B cell (primary cell): ENCODE results near the gene PDZD7. TPM values are rescaled to one million over a fixed set of nuclear protein-coding genes. Genes with fewer than 3 reads are reported as not detected.
A peak's percentile ranks its signal among the peaks of the same experiment; 100 is the strongest.
"Not testable (repeated sequence)": the region's sequence is repeated elsewhere in the genome, so short reads cannot be mapped to it uniquely, and the experiment has no call there.

ENCODE experiments used
- ATAC-seq: fragments of 200-7000 bp; cut with Tn5 transposase; one replicate; pipeline ENCODE4 v1.10.0; 2021; ENCODE audit warnings: low read depth, mild to moderate bottlenecking, moderate number of reproducible peaks, moderate library complexity
- CTCF ChIA-PET: fragments of 350-600 bp; sonication (Branson Sonifier 250); formaldehyde crosslinking; loops from one replicate; lab custom pipeline; 2021; ENCODE audit warnings: antibody characterized with exemption, inconsistent platforms; lab: Charles Lee
- POLR2A ChIA-PET: fragments of 350-600 bp; sonication (Branson Sonifier 250); formaldehyde crosslinking; loops from one replicate; lab custom pipeline; 2021; ENCODE audit warnings: antibody characterized with exemption; lab: Charles Lee
- DNase-seq: peaks from one replicate; pipeline ENCODE4 v3.0.0; 2013
- H2AFZ ChIP-seq: 2 replicates; pipeline ENCODE4 v1.6.1; 2012; ENCODE audit warnings: mild to moderate bottlenecking, low read depth, low read length; ENCODE audit not compliant: insufficient read depth, poor library complexity, severe bottlenecking
- H3K27ac ChIP-seq, 2 donors: 1 replicate in 1 of 2; 2 replicates in 1 of 2; pipeline ENCODE4 v1.5.1; 2012 to 2013; ENCODE audit warnings: low read length in 2 of 2, mild to moderate bottlenecking in 2 of 2, moderate library complexity in 1 of 2
- H3K27me3 ChIP-seq, 4 experiments: fragments of 200-600 bp in 1 of 4; sonication (generic) in 1 of 4; replicated peaks in 1 of 4; 1 replicate in 2 of 4; 2 replicates in 2 of 4; pipeline versions ENCODE4 v1.6.1 to v1.7.0; 2013 to 2016; ENCODE audit warnings: low read length in 3 of 4, mild to moderate bottlenecking in 2 of 4, mixed read lengths in 1 of 4, moderate library complexity in 1 of 4; ENCODE audit not compliant: insufficient read depth in 4 of 4, control insufficient read depth in 3 of 4; ENCODE audit errors: control extremely low read depth in 1 of 4
- H3K36me3 ChIP-seq, 2 experiments: replicated peaks in 1 of 2; 1 replicate in 1 of 2; 2 replicates in 1 of 2; pipeline versions ENCODE4 v1.6.1 to v1.7.1; 2013; ENCODE audit warnings: low read length in 1 of 2; ENCODE audit not compliant: insufficient read depth in 2 of 2, control insufficient read depth in 1 of 2; ENCODE audit errors: control extremely low read depth in 1 of 2, extremely low read depth in 1 of 2
- H3K4me1 ChIP-seq, 2 donors: fragments of 200-600 bp in 1 of 2; sonication (generic) in 1 of 2; 1 replicate in 1 of 2; 2 replicates in 1 of 2; pipeline versions ENCODE4 v1.5.1 to v1.6.1; 2013 to 2017; ENCODE audit warnings: low read length in 2 of 2; ENCODE audit not compliant: control insufficient read depth in 2 of 2, insufficient read depth in 2 of 2
- H3K4me2 ChIP-seq: replicated peaks from 2 replicates; pipeline ENCODE3; 2012; ENCODE audit warnings: mild to moderate bottlenecking, low read depth, low read length; ENCODE audit not compliant: poor library complexity, severe bottlenecking
- H3K4me3 ChIP-seq, 5 experiments: fragments of 200-600 bp in 1 of 5; sonication (generic) in 1 of 5; 1 replicate in 3 of 5; 2 replicates in 2 of 5; pipeline versions ENCODE4 v1.5.1 to v1.7.0; 2011 to 2016; ENCODE audit warnings: low read length in 4 of 5, mild to moderate bottlenecking in 4 of 5, low read depth in 2 of 5, control low read depth in 1 of 5, moderate library complexity in 1 of 5; ENCODE audit not compliant: insufficient read depth in 1 of 5; ENCODE audit errors: control extremely low read depth in 1 of 5, extremely low read depth in 1 of 5
- H3K79me2 ChIP-seq: fragments of 200-600 bp; sonication (generic); one replicate; pipeline ENCODE4 v1.6.0; 2016; ENCODE audit warnings: low read length; ENCODE audit not compliant: control insufficient read depth, insufficient read depth
- H3K9ac ChIP-seq: fragments of 200-600 bp; sonication (generic); 2 replicates; pipeline ENCODE4 v1.6.1; 2017; ENCODE audit warnings: mild to moderate bottlenecking, low read length, moderate library complexity
- H3K9me3 ChIP-seq, 3 donors: one replicate each; pipeline versions ENCODE4 v1.6.1 to v1.7.1; 2013; ENCODE audit warnings: low read length in 2 of 3; ENCODE audit not compliant: control insufficient read depth in 2 of 3, insufficient read depth in 1 of 3; ENCODE audit errors: control extremely low read depth in 1 of 3
- H4K20me1 ChIP-seq: 2 replicates; pipeline ENCODE4 v1.6.0; 2012; ENCODE audit warnings: mild to moderate bottlenecking, low read length; ENCODE audit not compliant: insufficient read depth, control insufficient read depth, poor library complexity, severe bottlenecking
- H3K27ac Mint-ChIP-seq: one replicate; pipeline ENCODE4 v1.8.0; 2021; ENCODE audit warnings: mixed read lengths
- H3K27me3 Mint-ChIP-seq: one replicate; pipeline ENCODE4 v1.8.0; 2021; ENCODE audit warnings: mixed read lengths
- H3K4me1 Mint-ChIP-seq: one replicate; pipeline ENCODE4 v1.8.0; 2021; ENCODE audit warnings: mixed read lengths
- H3K4me3 Mint-ChIP-seq: one replicate; pipeline ENCODE4 v1.8.0; 2021; ENCODE audit warnings: mixed read lengths
- H3K9me3 Mint-ChIP-seq: one replicate; pipeline ENCODE4 v1.8.0; 2022; ENCODE audit warnings: mixed read lengths; ENCODE audit not compliant: insufficient read depth
- CTCF ChIP-seq: fragments of 200-600 bp; IDR thresholded peaks from one replicate; pipeline ENCODE4 v1.8.0; 2022; ENCODE audit warnings: antibody characterized with exemption, mild to moderate bottlenecking
- EZH2 ChIP-seq: IDR thresholded peaks from 2 replicates; pipeline ENCODE4 v1.6.1; 2012; ENCODE audit warnings: borderline replicate concordance, low read depth, mild to moderate bottlenecking, moderate library complexity, low read length; ENCODE audit not compliant: insufficient read depth, poor library complexity, severe bottlenecking
- WGBS: methylation state at CpG from one replicate; pipeline ENCODE4 v1.1.5; 2013; ENCODE audit warnings: missing lambda C conversion rate; ENCODE audit not compliant: insufficient coverage; 5-methylcytosine and 5-hydroxymethylcytosine counted together
- intact Hi-C: fragments of 100-400 bp; cut with micrococcal nuclease; formaldehyde crosslinking; loops from one replicate; pipeline ENCODE4 v1.10.0; 2022
- polyA plus RNA-seq: library from polyadenylated mRNA; depleted of rRNA; stranded (reverse); fragments of >200 nt; gene quantifications from 2 replicates; pipeline ENCODE4 v1.2.3, GENCODE V29; 2012
- total RNA-seq, 2 donors: library from RNA; stranded (reverse); fragments of 120-200 nt in 1 of 2; gene quantifications; 1 replicate in 1 of 2; 2 replicates in 1 of 2; pipeline versions ENCODE4 v1.2.3 to v1.2.4, GENCODE V29; 2013 to 2022

PDZD7 gene
- total and polyA plus RNA-seq, 2 donors (not counting 1 experiment from before 2014, with no cell fraction given), result 0.64 to 0.69 TPM

- Histone ChIP-seq H3K4me1 (peaks cover 6 to 15% of the 10 kb centered on the region in 2 donors), H4K20me1 (peaks cover 4% of the 10 kb centered on the region), H3K36me3 (peaks cover 0 to 14% of the 10 kb centered on the region in 2 experiments), H3K9ac (no peak overlapping the region), H2AFZ (no peak overlapping the region), H3K79me2 (no peaks in the 10 kb centered on the region), H3K27ac (no peak overlapping the region), H3K4me3 (no peak overlapping the region), H3K9me3 (peaks cover 0 to 2% (median 0%) of the 10 kb centered on the region in 3 donors), H3K4me2 (no peak overlapping the region), H3K27me3 (no peaks in the 10 kb centered on the region)
- DNase-seq (peak; percentile 6), ATAC-seq (no peak)
- Mint-ChIP-seq H3K27ac (no peak overlapping the region), H3K27me3 (no peaks in the 10 kb centered on the region), H3K4me3 (no peak overlapping the region), H3K4me1 (peaks cover 17% of the 10 kb centered on the region), H3K9me3 (no peaks in the 10 kb centered on the region)
- 89% methylated on average over 7 of the region's 10 CpGs for WGBS
- POLR2A ChIA-PET, result no interaction called here
- no peak for TF ChIP-seq CTCF
- intact Hi-C loops, result no loop called here
- CTCF ChIA-PET, result interaction anchor here (1.1 to 1.3 kb wide), 2 partner anchors 22 to 27 kb away, joined by 3 to 4 read pairs; no protein-coding TSS in a partner anchor
These were observed 5.2 kb upstream of the PDZD7 start for GRCh38 chr10:101035916-101036702.

GRCh38 chr10:101035314-101035713 is 4.4 kb upstream of the PDZD7 start:
- POLR2A ChIA-PET, result no interaction called here
- H3K79me2 ChIP-seq, result no peaks in the 10 kb centered on the region
- CTCF ChIA-PET, result interaction anchor here (0.5 to 1.3 kb wide), 8 partner anchors 8 to 107 kb away, joined by 3 to 9 read pairs (median 3); no protein-coding TSS in a partner anchor
- peaks cover 0 to 2% (median 0%) of the 10 kb centered on the region in 3 donors for H3K9me3 ChIP-seq
- H3K27ac ChIP-seq, result no peak overlapping the region
- peak; percentile 5 for DNase-seq
- WGBS, result 100% methylated on average over 7 of the region's 7 CpGs
- TF ChIP-seq CTCF, result no peak
- no peak for TF ChIP-seq EZH2
- no peak overlapping the region for H3K4me2 ChIP-seq
- Mint-ChIP-seq H3K9me3 (no peaks in the 10 kb centered on the region), H3K27ac (no peak overlapping the region), H3K4me3 (no peak overlapping the region), H3K4me1 (peaks cover 19% of the 10 kb centered on the region), H3K27me3 (no peaks in the 10 kb centered on the region)
- peaks cover 0 to under 1% (median under 1%) of the 10 kb centered on the region in 4 experiments for H3K27me3 ChIP-seq
- no peak overlapping the region for H2AFZ ChIP-seq
- intact Hi-C loops, result no loop called here
- peaks cover 0 to 14% of the 10 kb centered on the region in 2 experiments for H3K36me3 ChIP-seq
- no peak overlapping the region for H3K9ac ChIP-seq
- H4K20me1 ChIP-seq, result peaks cover 4% of the 10 kb centered on the region
- H3K4me1 ChIP-seq, result peaks cover 11 to 22% of the 10 kb centered on the region in 2 donors
- no peak for ATAC-seq
- H3K4me3 ChIP-seq, result no peak overlapping the region

GRCh38 chr10:101034404-101034803 is 3.5 kb upstream of the PDZD7 start:
- H3K27ac Mint-ChIP-seq, H3K27me3 Mint-ChIP-seq, H2AFZ ChIP-seq, POLR2A ChIA-PET, H3K4me3 Mint-ChIP-seq, H3K9ac ChIP-seq, DNase-seq, intact Hi-C loops, H3K4me2 ChIP-seq, H3K79me2 ChIP-seq, H4K20me1 ChIP-seq, H3K27ac ChIP-seq, H3K4me3 ChIP-seq, H3K9me3 ChIP-seq, ATAC-seq, H3K9me3 Mint-ChIP-seq, H3K27me3 ChIP-seq: not testable (repeated sequence)
- Histone ChIP-seq H3K36me3 (peaks cover 0 to 14% of the 10 kb centered on the region in 2 experiments), H3K4me1 (peaks cover 14 to 26% of the 10 kb centered on the region in 2 donors)
- peaks cover 19% of the 10 kb centered on the region for H3K4me1 Mint-ChIP-seq
- 94% methylated on average over 4 of the region's 4 CpGs for WGBS
- CTCF ChIA-PET, result interaction anchor here (0.8 to 1.3 kb wide), 4 partner anchors 9 to 108 kb away, joined by 3 to 9 read pairs (median 3); no protein-coding TSS in a partner anchor
